ENCODE data around the gene IQGAP2.

DNA sequence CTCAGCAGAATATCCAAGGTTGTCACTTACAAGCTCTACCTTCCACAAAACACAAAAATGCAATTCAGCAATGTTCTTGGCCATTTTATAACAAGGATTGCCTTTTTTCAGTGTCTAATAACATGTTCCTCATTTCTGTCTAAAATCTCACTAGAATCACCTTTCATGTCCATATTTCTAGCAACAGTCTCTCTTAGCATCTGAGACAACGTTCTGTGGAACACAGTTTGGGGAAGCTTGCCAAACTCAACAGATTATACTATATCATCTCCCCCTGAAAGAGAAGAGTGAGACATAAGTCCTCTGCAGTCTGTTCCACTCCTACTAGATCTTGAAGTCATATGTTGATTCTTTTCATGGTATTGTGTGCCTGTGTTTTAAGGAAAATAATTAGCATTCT is 149.5 kb downstream of the IQGAP2 start:
- TF ChIP-seq, protein P1, sequence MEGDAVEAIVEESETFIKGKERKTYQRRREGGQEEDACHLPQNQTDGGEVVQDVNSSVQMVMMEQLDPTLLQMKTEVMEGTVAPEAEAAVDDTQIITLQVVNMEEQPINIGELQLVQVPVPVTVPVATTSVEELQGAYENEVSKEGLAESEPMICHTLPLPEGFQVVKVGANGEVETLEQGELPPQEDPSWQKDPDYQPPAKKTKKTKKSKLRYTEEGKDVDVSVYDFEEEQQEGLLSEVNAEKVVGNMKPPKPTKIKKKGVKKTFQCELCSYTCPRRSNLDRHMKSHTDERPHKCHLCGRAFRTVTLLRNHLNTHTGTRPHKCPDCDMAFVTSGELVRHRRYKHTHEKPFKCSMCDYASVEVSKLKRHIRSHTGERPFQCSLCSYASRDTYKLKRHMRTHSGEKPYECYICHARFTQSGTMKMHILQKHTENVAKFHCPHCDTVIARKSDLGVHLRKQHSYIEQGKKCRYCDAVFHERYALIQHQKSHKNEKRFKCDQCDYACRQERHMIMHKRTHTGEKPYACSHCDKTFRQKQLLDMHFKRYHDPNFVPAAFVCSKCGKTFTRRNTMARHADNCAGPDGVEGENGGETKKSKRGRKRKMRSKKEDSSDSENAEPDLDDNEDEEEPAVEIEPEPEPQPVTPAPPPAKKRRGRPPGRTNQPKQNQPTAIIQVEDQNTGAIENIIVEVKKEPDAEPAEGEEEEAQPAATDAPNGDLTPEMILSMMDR (IDR thresholded peaks at IDR 0.05), result no peak
- TF ChIP-seq SIN3A (IDR thresholded peaks at IDR 0.05; ENCODE audit: borderline replicate concordance, insufficient read depth, low read depth, low read length), result no peak
- TF ChIP-seq, protein P2, sequence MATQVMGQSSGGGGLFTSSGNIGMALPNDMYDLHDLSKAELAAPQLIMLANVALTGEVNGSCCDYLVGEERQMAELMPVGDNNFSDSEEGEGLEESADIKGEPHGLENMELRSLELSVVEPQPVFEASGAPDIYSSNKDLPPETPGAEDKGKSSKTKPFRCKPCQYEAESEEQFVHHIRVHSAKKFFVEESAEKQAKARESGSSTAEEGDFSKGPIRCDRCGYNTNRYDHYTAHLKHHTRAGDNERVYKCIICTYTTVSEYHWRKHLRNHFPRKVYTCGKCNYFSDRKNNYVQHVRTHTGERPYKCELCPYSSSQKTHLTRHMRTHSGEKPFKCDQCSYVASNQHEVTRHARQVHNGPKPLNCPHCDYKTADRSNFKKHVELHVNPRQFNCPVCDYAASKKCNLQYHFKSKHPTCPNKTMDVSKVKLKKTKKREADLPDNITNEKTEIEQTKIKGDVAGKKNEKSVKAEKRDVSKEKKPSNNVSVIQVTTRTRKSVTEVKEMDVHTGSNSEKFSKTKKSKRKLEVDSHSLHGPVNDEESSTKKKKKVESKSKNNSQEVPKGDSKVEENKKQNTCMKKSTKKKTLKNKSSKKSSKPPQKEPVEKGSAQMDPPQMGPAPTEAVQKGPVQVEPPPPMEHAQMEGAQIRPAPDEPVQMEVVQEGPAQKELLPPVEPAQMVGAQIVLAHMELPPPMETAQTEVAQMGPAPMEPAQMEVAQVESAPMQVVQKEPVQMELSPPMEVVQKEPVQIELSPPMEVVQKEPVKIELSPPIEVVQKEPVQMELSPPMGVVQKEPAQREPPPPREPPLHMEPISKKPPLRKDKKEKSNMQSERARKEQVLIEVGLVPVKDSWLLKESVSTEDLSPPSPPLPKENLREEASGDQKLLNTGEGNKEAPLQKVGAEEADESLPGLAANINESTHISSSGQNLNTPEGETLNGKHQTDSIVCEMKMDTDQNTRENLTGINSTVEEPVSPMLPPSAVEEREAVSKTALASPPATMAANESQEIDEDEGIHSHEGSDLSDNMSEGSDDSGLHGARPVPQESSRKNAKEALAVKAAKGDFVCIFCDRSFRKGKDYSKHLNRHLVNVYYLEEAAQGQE (IDR thresholded peaks at IDR 0.05; ENCODE audit: insufficient read depth in 1 of 2, low read depth in 2 of 2, low read length in 1 of 2), result no peak
- no peak for TF ChIP-seq TCF7L2 (IDR thresholded peaks at IDR 0.05; ENCODE audit: low read depth, low read length)
- TF ChIP-seq POLR2AphosphoS5 (IDR thresholded peaks at IDR 0.05; ENCODE audit: low read depth, low read length), result no peak
